ENCODE measurements around the gene TCP11L1.
A peak's percentile ranks its signal among the peaks of the same experiment; 100 is the strongest.

The TCP11L1 gene

GRCh38 chr11:33015621-33016551, 23.5 kb upstream of the TCP11L1 start, which contains the start of gene DEPDC7:
Gene DEPDC7, plus strand, starts transcription at chr11:33015878. Its CDS starts 78 bp downstream, at chr11:33015956.
- TF ChIP-seq, protein P1, sequence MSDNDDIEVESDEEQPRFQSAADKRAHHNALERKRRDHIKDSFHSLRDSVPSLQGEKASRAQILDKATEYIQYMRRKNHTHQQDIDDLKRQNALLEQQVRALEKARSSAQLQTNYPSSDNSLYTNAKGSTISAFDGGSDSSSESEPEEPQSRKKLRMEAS (IDR thresholded peaks at IDR 0.05) = peak; percentile 98
- no peak for TF ChIP-seq EP300 (IDR thresholded peaks at IDR 0.05; ENCODE audit: borderline replicate concordance)
- TF ChIP-seq USF1 (IDR thresholded peaks at IDR 0.05) = peak; percentile 96
- peak; percentile 22; the same call in 1 of the 2 replicates for TF ChIP-seq NFIC (IDR thresholded peaks at IDR 0.05)
- peak; percentile 54; the same call in 1 of the 2 replicates for TF ChIP-seq TAF1 (IDR thresholded peaks at IDR 0.05; ENCODE audit: low read depth)

GRCh38 chr11:33016654-33017053, 22.7 kb upstream of the TCP11L1 start:
- TF ChIP-seq YY1 (IDR thresholded peaks at IDR 0.05; ENCODE audit: low read depth) = no peak
- TF ChIP-seq, protein P1 (IDR thresholded peaks at IDR 0.05) = no peak
- TF ChIP-seq EP300 (IDR thresholded peaks at IDR 0.05; ENCODE audit: borderline replicate concordance) = no peak
- TF ChIP-seq NFIC (IDR thresholded peaks at IDR 0.05) = no peak
- no peak for TF ChIP-seq CREB1 (IDR thresholded peaks at IDR 0.05; ENCODE audit: low read depth)
- no peak for TF ChIP-seq TCF12 (IDR thresholded peaks at IDR 0.05; ENCODE audit: low read depth)
- TF ChIP-seq ZBTB7A (IDR thresholded peaks at IDR 0.05; ENCODE audit: low read depth) = no peak
- no peak for TF ChIP-seq TAF1 (IDR thresholded peaks at IDR 0.05; ENCODE audit: low read depth)
- TF ChIP-seq EGR1 (IDR thresholded peaks at IDR 0.05) = no peak
- TF ChIP-seq CEBPB (IDR thresholded peaks at IDR 0.05) = no peak

DNA sequence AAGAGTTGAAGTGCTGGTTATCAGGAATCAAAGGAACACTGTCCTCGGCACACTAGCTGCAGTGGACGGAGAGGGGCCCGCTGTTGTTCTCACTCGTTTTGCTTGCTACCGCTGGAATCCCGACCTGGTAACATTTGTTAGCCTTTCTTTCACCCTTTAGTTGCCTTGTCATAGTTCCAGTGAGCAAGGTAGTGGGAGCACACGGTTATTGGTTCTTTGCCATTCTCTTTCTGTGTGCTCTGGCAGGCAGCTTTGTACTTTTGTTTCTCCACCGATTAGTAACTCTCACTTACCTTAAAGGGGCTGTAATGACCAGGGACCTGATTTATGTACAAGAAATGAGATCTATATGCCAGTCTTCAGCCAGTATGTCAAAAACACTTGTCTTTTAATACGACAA, 21.9 kb upstream of the TCP11L1 start:
- no peak for TF ChIP-seq CEBPB (IDR thresholded peaks at IDR 0.05)
- no peak for TF ChIP-seq RAD21 (IDR thresholded peaks at IDR 0.05; ENCODE audit: low read depth)
- no peak for TF ChIP-seq ZBTB7A (IDR thresholded peaks at IDR 0.05; ENCODE audit: low read depth)
- no peak for TF ChIP-seq TAF1 (IDR thresholded peaks at IDR 0.05; ENCODE audit: low read depth)
- TF ChIP-seq, protein P1 (IDR thresholded peaks at IDR 0.05) = no peak
- TF ChIP-seq USF1 (IDR thresholded peaks at IDR 0.05) = no peak
- TF ChIP-seq NFIC (IDR thresholded peaks at IDR 0.05) = no peak
- no peak for TF ChIP-seq YY1 (IDR thresholded peaks at IDR 0.05; ENCODE audit: low read depth)
- no peak for TF ChIP-seq EP300 (IDR thresholded peaks at IDR 0.05; ENCODE audit: borderline replicate concordance)
- TF ChIP-seq, protein P2, sequence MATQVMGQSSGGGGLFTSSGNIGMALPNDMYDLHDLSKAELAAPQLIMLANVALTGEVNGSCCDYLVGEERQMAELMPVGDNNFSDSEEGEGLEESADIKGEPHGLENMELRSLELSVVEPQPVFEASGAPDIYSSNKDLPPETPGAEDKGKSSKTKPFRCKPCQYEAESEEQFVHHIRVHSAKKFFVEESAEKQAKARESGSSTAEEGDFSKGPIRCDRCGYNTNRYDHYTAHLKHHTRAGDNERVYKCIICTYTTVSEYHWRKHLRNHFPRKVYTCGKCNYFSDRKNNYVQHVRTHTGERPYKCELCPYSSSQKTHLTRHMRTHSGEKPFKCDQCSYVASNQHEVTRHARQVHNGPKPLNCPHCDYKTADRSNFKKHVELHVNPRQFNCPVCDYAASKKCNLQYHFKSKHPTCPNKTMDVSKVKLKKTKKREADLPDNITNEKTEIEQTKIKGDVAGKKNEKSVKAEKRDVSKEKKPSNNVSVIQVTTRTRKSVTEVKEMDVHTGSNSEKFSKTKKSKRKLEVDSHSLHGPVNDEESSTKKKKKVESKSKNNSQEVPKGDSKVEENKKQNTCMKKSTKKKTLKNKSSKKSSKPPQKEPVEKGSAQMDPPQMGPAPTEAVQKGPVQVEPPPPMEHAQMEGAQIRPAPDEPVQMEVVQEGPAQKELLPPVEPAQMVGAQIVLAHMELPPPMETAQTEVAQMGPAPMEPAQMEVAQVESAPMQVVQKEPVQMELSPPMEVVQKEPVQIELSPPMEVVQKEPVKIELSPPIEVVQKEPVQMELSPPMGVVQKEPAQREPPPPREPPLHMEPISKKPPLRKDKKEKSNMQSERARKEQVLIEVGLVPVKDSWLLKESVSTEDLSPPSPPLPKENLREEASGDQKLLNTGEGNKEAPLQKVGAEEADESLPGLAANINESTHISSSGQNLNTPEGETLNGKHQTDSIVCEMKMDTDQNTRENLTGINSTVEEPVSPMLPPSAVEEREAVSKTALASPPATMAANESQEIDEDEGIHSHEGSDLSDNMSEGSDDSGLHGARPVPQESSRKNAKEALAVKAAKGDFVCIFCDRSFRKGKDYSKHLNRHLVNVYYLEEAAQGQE (IDR thresholded peaks at IDR 0.05; ENCODE audit: low read depth) = no peak
- TF ChIP-seq TEAD4 (IDR thresholded peaks at IDR 0.05) = no peak
- TF ChIP-seq TCF12 (IDR thresholded peaks at IDR 0.05; ENCODE audit: low read depth) = no peak
- TF ChIP-seq CREB1 (IDR thresholded peaks at IDR 0.05; ENCODE audit: low read depth) = no peak
- TF ChIP-seq EGR1 (IDR thresholded peaks at IDR 0.05) = no peak
- no peak for TF ChIP-seq FOXM1 (IDR thresholded peaks at IDR 0.05; ENCODE audit: borderline replicate concordance, low read depth)

GRCh38 chr11:33017965-33018364, 21.4 kb upstream of the TCP11L1 start:
- TF ChIP-seq NFIC (IDR thresholded peaks at IDR 0.05) = no peak
- TF ChIP-seq FOXM1 (IDR thresholded peaks at IDR 0.05; ENCODE audit: borderline replicate concordance, low read depth) = no peak
- TF ChIP-seq TAF1 (IDR thresholded peaks at IDR 0.05; ENCODE audit: low read depth) = no peak
- TF ChIP-seq USF1 (IDR thresholded peaks at IDR 0.05) = no peak
- TF ChIP-seq YY1 (IDR thresholded peaks at IDR 0.05; ENCODE audit: low read depth) = no peak
- TF ChIP-seq, protein P2 (IDR thresholded peaks at IDR 0.05; ENCODE audit: low read depth) = no peak
- TF ChIP-seq RAD21 (IDR thresholded peaks at IDR 0.05; ENCODE audit: low read depth) = no peak
- TF ChIP-seq EP300 (IDR thresholded peaks at IDR 0.05; ENCODE audit: borderline replicate concordance) = no peak

DNA sequence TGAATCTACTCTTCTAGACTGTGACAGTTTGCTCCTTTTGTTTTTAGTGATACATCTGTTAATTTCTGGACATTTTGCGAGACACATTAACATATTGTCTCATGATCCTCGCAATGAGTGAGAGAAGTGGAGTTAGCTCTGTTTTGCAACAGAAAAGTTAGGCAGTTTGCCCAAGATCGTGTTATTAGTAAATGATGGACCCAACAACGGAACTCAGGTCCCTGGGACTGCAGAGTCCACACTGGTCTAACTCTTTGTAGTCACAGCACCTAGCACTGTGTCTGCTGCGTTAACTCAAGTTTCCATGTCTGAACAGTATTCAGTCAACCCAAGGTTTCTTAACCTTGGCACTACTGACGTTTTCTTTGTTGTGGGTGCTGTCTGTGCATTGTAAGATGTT, 20.5 kb upstream of the TCP11L1 start:
- TF ChIP-seq FOXM1 (IDR thresholded peaks at IDR 0.05; ENCODE audit: borderline replicate concordance, low read depth) = no peak
- no peak for TF ChIP-seq TAF1 (IDR thresholded peaks at IDR 0.05; ENCODE audit: low read depth)
- TF ChIP-seq ZBTB7A (IDR thresholded peaks at IDR 0.05; ENCODE audit: low read depth) = no peak
- no peak for TF ChIP-seq YY1 (IDR thresholded peaks at IDR 0.05; ENCODE audit: low read depth)
- no peak for TF ChIP-seq TEAD4 (IDR thresholded peaks at IDR 0.05)
- TF ChIP-seq NFIC (IDR thresholded peaks at IDR 0.05) = no peak
- no peak for TF ChIP-seq CEBPB (IDR thresholded peaks at IDR 0.05)
- TF ChIP-seq CREB1 (IDR thresholded peaks at IDR 0.05; ENCODE audit: low read depth) = no peak
- TF ChIP-seq, protein P2 (IDR thresholded peaks at IDR 0.05; ENCODE audit: low read depth) = no peak
- TF ChIP-seq EGR1 (IDR thresholded peaks at IDR 0.05) = no peak
- no peak for TF ChIP-seq USF1 (IDR thresholded peaks at IDR 0.05)
- TF ChIP-seq, protein P1 (IDR thresholded peaks at IDR 0.05) = no peak
- no peak for TF ChIP-seq EP300 (IDR thresholded peaks at IDR 0.05; ENCODE audit: borderline replicate concordance)
- TF ChIP-seq RAD21 (IDR thresholded peaks at IDR 0.05; ENCODE audit: low read depth) = no peak
- TF ChIP-seq TCF12 (IDR thresholded peaks at IDR 0.05; ENCODE audit: low read depth) = no peak
